NCI-H2029 treated with DMSO at 0.1 percent for 48 hours (cell line): ENCODE results near the gene MOV10.

Experiments
- DNase-seq: peaks from one replicate; lab custom pipeline; 2025; lab: John Stamatoyannopoulos, UW

Gene MOV10

GRCh38 chr1:112731451-112731850 lies 57.0 kb downstream of the MOV10 start:
- DNase-seq, result no peak

GRCh38 chr1:112735752-112736151 lies 61.3 kb downstream of the MOV10 start:
- DNase-seq, result no peak

GRCh38 chr1:112737573-112737972 lies 63.1 kb downstream of the MOV10 start:
- no peak for DNase-seq

GRCh38 chr1:112743174-112744008 lies 68.9 kb downstream of the MOV10 start:
- no peak for DNase-seq

- no peak for DNase-seq
Observed at GRCh38 chr1:112744009-112744578, 69.6 kb downstream of the MOV10 start.

- no peak for DNase-seq
Observed at GRCh38 chr1:112748396-112748795, 73.9 kb downstream of the MOV10 start.
